Mucosa of descending colon (tissue), 3 donors: ENCODE measurements around the gene HDAC8. TPM values are rescaled to one million over a fixed set of nuclear protein-coding genes. Genes with fewer than 3 reads are reported as not detected.

Experiments
- ATAC-seq: fragments of 200-7000 bp; cut with Tn5 transposase; one replicate; pipeline ENCODE4 v1.9.1; 2020; ENCODE audit warnings: mild to moderate bottlenecking, moderate library complexity
- DNase-seq, 3 donors: peaks; one replicate each; pipeline ENCODE4 v3.0.0-alpha.2; 2020
- H3K36me3 ChIP-seq: fragments of 200-600 bp; one replicate; pipeline ENCODE4 v1.8.0; 2021; ENCODE audit warnings: low read depth, mild to moderate bottlenecking
- H3K4me1 ChIP-seq: fragments of 200-600 bp; one replicate; pipeline ENCODE4 v1.8.0; 2021; ENCODE audit warnings: low read depth, mild to moderate bottlenecking
- H3K4me3 ChIP-seq: fragments of 200-600 bp; one replicate; pipeline ENCODE4 v1.8.0; 2021; ENCODE audit warnings: mild to moderate bottlenecking
- H3K9me3 ChIP-seq: fragments of 200-600 bp; one replicate; pipeline ENCODE4 v1.8.0; 2021; ENCODE audit warnings: mild to moderate bottlenecking
- intact Hi-C, 2 donors: fragments of 100-400 bp; cut with DNase I in 1 of 2; cut with micrococcal nuclease in 1 of 2; formaldehyde crosslinking; loops; one replicate each; pipeline versions ENCODE4 v1.11.0 to v1.11.1; 2022; cut with DNase I, micrococcal nuclease
- total RNA-seq, 3 donors: library from RNA; stranded (reverse); fragmentation: NEBNext Ultra II Directional in 2 of 3; extraction: Animal tissue kit (Norgen Biotek cat#: 25700) in 2 of 3; gene quantifications; one replicate each; pipeline versions ENCODE4 v1.2.1 to v1.2.4, GENCODE V29; 2021 to 2023
- TF ChIP-seq, protein P1 (sequence below): fragments of 200-600 bp; IDR thresholded peaks from one replicate; pipeline ENCODE4 v1.8.0; 2022; ENCODE audit warnings: antibody characterized with exemption, mild to moderate bottlenecking
- donor health status: DM: no; HTN: no; CAD: no; lungs with moderate emphysema.
- donor health status: DM: no; HTN: no; CAD: no.
- donor health status: DM: no; HTN: yes; CAD: no.

HDAC8 gene
- total RNA-seq, 3 donors from 2014 or later = 24.4 to 29.4 (median 28.5) TPM

DNA sequence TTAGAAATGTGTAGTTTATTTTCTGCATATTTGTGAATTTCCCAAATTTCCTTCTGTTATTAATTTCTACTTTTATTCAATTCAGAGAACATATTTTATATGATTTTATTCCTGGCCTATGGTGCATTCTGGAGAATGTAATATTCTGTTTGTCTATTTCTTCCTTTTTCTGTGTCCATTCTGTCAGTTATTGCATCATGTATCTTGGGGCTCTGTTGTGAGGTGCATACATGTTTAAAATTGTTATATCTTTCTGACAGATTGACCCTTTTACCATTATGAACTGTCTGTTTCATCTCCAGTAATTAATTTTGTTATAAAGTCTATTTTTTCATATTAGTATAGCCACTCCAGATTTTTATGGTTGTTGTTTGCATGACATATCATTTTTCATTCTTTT is 170.0 kb downstream of the HDAC8 start:
- ATAC-seq = no peak
- TF ChIP-seq, protein P1, sequence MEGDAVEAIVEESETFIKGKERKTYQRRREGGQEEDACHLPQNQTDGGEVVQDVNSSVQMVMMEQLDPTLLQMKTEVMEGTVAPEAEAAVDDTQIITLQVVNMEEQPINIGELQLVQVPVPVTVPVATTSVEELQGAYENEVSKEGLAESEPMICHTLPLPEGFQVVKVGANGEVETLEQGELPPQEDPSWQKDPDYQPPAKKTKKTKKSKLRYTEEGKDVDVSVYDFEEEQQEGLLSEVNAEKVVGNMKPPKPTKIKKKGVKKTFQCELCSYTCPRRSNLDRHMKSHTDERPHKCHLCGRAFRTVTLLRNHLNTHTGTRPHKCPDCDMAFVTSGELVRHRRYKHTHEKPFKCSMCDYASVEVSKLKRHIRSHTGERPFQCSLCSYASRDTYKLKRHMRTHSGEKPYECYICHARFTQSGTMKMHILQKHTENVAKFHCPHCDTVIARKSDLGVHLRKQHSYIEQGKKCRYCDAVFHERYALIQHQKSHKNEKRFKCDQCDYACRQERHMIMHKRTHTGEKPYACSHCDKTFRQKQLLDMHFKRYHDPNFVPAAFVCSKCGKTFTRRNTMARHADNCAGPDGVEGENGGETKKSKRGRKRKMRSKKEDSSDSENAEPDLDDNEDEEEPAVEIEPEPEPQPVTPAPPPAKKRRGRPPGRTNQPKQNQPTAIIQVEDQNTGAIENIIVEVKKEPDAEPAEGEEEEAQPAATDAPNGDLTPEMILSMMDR = no peak
- no peaks in the 10 kb centered on the region for H3K4me1 ChIP-seq
- H3K4me3 ChIP-seq = no peak overlapping the region
- intact Hi-C loops = no loop called here
- no peaks in the 10 kb centered on the region for H3K9me3 ChIP-seq
- no peak for DNase-seq
- H3K36me3 ChIP-seq = no peaks in the 10 kb centered on the region

DNA sequence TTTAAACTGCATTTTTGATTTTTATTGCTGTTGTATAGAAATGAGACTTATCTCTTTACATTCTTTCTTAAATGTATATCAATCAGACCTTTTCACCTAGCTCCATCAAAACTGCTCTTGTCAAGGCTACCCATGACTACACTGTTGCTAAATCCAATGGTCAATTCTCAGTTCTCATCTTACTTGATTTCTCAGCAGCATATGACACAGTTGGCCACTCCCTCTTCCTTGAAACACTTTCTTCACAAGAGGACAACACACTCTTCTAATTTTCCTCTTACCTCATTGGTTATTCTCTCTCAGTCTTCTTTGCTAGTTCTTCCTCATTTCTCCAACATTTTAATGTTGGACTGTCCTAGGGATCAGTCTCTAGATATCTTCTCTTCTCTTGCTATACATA is 172.8 kb downstream of the HDAC8 start:
- H3K36me3 ChIP-seq = no peaks in the 10 kb centered on the region

DNA sequence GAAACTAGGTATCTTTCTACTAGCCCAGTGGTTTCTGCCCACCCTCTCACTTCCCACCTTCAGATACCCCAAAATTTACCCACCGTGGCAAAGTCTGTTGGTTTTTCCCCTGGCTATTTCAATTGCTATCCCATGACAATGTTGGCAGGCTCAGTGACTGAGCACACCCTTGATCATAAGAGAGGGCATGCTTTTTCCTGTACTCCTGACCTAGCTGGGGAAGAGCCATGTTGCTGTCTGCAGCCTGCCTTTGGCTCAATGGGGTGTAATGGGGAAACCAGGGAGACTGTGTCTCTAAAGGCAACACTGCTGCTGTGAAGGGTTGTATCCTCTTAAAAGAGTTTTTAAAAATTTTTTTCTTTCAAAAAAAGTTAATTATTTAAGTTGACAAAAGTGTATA is 176.5 kb downstream of the HDAC8 start:
- Histone ChIP-seq H3K36me3 (no peaks in the 10 kb centered on the region), H3K4me1 (no peaks in the 10 kb centered on the region), H3K4me3 (no peak overlapping the region), H3K9me3 (no peaks in the 10 kb centered on the region)
- ATAC-seq = no peak
- intact Hi-C loops = no loop called here
- DNase-seq = no peak
- TF ChIP-seq, protein P1 = no peak

More for the DNA sequence above, 172.8 kb downstream of the HDAC8 start:
- TF ChIP-seq, protein P1 = no peak
- DNase-seq (no peak), ATAC-seq (no peak)
- Histone ChIP-seq H3K4me1 (no peaks in the 10 kb centered on the region), H3K4me3 (no peak overlapping the region), H3K9me3 (no peaks in the 10 kb centered on the region)
- intact Hi-C loops = no loop called here

DNA sequence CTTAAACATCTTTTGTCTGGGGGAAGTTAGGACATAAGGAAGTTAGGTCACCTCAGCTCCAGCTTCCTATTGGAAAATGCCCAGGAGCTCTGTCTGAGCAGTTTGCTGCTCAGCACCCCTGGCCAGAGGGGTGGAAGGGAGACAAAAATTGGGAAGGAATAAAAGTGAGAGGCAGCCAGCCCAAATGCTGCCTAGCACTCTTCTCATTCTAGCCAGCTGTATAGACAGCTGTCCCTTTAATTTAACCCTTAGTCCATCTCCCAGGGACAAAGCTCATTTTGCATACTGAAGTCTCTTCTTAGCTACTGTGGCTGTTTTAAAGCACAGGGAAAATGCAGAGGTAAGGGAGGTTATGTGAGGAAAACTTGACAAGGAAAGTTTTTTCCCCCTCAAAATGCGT is 177.4 kb downstream of the HDAC8 start:
- intact Hi-C loops = no loop called here
- Histone ChIP-seq H3K4me3 (no peak overlapping the region), H3K36me3 (no peaks in the 10 kb centered on the region), H3K4me1 (no peaks in the 10 kb centered on the region), H3K9me3 (no peaks in the 10 kb centered on the region)
- TF ChIP-seq, protein P1 = no peak
- no peak for DNase-seq
- no peak for ATAC-seq

DNA sequence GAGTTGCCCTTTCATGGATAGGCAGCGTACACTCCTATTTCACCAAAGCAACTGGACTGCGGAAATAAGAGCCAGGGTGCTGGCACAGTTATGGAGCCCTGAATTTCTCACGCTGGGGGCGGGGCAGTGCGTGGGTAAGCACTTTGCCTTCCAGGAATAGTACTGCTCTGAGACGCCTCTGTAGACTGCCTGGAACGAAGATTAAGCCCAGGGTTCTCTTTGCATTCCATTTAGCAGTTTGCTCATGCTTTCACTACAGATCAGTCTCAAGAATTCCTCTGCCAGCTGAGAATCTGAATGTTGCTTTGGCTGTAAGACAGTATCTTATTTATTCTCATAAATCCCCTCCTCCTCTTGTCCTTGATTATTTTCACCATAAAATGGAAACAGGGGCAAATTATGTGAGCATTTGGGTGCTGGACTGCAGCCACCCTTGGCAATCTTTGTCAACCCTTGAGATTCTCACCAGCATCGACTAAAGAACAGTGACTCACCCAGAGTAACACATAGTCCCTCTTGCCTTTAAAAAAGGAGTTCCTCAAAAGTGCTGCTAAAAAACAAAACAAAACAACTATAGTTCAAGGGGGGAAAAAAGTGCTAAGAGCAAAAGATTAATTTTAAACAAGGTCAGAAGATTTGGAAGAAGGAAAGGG is 178.0 kb downstream of the HDAC8 start:
- TF ChIP-seq, protein P1 = no peak
- ATAC-seq (no peak), DNase-seq (no peak)
- intact Hi-C loops = no loop called here
- Histone ChIP-seq H3K36me3 (no peaks in the 10 kb centered on the region), H3K9me3 (no peaks in the 10 kb centered on the region), H3K4me1 (no peaks in the 10 kb centered on the region), H3K4me3 (no peak overlapping the region)
